ENCODE results near the gene ADGRL3.
"Not testable (repeated sequence)": the region's sequence is repeated elsewhere in the genome, so short reads cannot be mapped to it uniquely, and the experiment has no call there.

ADGRL3 gene

GRCh38 chr4:61202638-61203435 is 2.7 kb downstream of the ADGRL3 start:
- DNase-seq (ENCODE audit: low read depth): no peak
- TF ChIP-seq CTCF (conservative IDR thresholded peaks at IDR 0.05; ENCODE audit: control insufficient read depth, insufficient read depth, low read depth, low read length): no peak
- no peak overlapping the region for H3K4me3 ChIP-seq (ENCODE audit: control insufficient read depth, low read depth, low read length)

DNA sequence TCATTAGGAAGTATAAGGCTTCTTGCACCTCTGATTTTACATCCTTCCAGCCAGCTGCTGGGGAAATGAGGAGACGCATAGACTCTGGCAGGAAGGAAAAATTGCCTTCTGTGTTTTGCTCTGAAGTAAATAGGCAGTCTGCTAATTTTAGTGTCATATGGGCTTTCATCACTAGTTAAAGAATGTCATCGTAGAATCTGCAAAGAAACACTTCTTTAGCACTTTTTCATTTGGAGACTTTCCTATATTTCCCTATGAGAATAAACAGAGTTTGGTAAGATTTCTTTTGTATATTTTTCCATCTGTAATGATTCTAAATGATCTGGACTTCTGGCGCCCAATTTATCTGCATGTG is 3.3 kb downstream of the ADGRL3 start:
- H3K4me3 ChIP-seq (ENCODE audit: control insufficient read depth, low read depth, low read length): no peak overlapping the region
- no peak for DNase-seq (ENCODE audit: low read depth)
- no peak for TF ChIP-seq CTCF (conservative IDR thresholded peaks at IDR 0.05; ENCODE audit: control insufficient read depth, insufficient read depth, low read depth, low read length)

DNA sequence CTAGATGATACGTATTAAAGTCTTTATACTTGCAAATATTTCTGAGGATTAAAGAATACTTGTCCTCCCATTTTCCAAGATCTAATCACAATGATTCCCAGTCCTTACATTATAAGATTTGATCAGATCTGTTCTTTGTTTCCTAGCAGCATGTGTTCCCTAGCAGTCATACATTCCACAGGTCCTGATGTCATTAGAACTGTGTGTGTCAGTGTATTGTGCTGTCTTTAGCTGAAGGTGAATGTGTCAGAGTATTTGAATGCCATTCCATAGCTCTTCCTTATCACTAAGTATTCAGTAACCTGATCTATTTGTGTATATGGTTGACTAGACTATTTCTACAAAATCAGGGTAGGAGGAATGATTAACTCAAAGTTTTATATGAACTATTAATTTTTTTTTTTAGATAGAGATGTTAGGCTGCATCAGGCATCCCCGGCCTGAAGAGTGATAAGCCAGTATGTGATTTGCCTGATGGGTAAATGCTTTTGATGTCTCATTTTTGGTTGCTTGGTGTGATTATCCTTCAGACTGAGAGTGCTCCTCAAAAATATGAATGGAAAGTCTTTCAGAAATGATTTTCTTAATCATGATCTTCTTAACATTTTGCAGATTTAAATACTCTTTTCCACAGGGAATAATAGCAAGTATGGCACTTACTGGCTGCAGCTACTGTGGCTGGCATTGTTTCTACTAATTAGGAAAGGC is 4.4 kb downstream of the ADGRL3 start:
- no peak for DNase-seq (ENCODE audit: low read depth)
- no peak overlapping the region for H3K4me3 ChIP-seq (ENCODE audit: control insufficient read depth, low read depth, low read length)
- TF ChIP-seq CTCF (conservative IDR thresholded peaks at IDR 0.05; ENCODE audit: control insufficient read depth, insufficient read depth, low read depth, low read length): no peak

GRCh38 chr4:61205066-61205465 is 4.9 kb downstream of the ADGRL3 start:
- no peak for DNase-seq (ENCODE audit: low read depth)
- no peak for TF ChIP-seq CTCF (conservative IDR thresholded peaks at IDR 0.05; ENCODE audit: control insufficient read depth, insufficient read depth, low read depth, low read length)
- no peak overlapping the region for H3K4me3 ChIP-seq (ENCODE audit: control insufficient read depth, low read depth, low read length)

- not testable (repeated sequence) for H3K4me3 ChIP-seq (ENCODE audit: control insufficient read depth, low read depth, low read length); DNase-seq (ENCODE audit: low read depth)
Measured at GRCh38 chr4:61207156-61207555, 7.0 kb downstream of the ADGRL3 start.

GRCh38 chr4:61210186-61210939 is 10.2 kb downstream of the ADGRL3 start:
- no peak for TF ChIP-seq CTCF (conservative IDR thresholded peaks at IDR 0.05; ENCODE audit: control insufficient read depth, insufficient read depth, low read depth, low read length)
- DNase-seq (ENCODE audit: low read depth): no peak
- no peak overlapping the region for H3K4me3 ChIP-seq (ENCODE audit: control insufficient read depth, low read depth, low read length)

GRCh38 chr4:61211781-61212180 is 11.7 kb downstream of the ADGRL3 start:
- no peak for DNase-seq (ENCODE audit: low read depth)
- TF ChIP-seq CTCF (conservative IDR thresholded peaks at IDR 0.05; ENCODE audit: control insufficient read depth, insufficient read depth, low read depth, low read length): no peak
- H3K4me3 ChIP-seq (ENCODE audit: control insufficient read depth, low read depth, low read length): no peak overlapping the region
